ENCODE data around the gene ART3.

ART3 gene

DNA sequence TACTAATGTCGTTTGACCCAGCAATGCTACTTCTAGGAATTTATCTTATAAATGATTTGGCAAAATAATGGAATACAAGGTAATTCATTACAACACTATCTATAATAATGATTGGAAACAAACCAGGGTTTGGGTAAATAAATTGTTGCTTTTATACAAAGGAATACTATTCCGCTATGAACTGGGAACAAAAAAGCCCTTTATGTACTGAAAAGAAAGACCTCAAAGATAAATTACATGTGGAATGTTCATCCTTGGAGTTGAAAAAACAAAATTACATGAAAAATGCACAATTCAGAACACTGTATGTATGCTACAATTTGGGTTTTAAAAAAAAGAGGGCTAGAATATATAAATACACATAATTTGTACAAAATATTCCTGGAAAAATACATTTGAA, 78.8 kb downstream of the ART3 start:
- DNase-seq, result no peak

- DNase-seq, result no peak
Measured at GRCh38 chr4:76155979-76156378, 81.5 kb downstream of the ART3 start.

DNA sequence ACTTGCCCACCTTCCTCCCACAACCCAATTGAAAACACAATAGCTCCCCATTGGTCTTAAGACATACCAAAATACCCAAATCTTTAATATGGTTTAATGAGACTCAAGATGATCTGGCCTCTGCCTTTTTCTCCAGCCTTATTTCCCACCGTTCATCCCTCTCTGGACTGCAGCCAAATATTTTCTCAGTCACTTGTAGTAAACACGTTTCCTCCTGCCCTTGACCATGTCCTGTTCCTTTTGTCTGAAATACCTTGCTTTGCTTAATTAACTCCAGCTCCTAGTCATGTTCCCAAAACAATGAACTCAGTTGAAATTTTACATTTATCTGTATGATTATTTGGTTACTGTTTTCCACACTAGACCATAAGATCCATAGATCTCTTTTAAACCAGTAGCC, 82.1 kb downstream of the ART3 start:
- no peak for DNase-seq

GRCh38 chr4:76160355-76160754, 85.8 kb downstream of the ART3 start:
- DNase-seq, result no peak

All from NCI-H1694 (cell line).